ENCODE measurements around the gene EPN1. TPM values are rescaled to one million over a fixed set of nuclear protein-coding genes. Genes with fewer than 3 reads are reported as not detected.
"Not testable (repeated sequence)": the region's sequence is repeated elsewhere in the genome, so short reads cannot be mapped to it uniquely, and the experiment has no call there.

EPN1 gene
- total and polyA plus RNA-seq, 2 of the 13 experiments (the other 11 are each of a cell fraction or from before 2014, with no cell fraction given): 28.9 to 31.7 TPM

DNA sequence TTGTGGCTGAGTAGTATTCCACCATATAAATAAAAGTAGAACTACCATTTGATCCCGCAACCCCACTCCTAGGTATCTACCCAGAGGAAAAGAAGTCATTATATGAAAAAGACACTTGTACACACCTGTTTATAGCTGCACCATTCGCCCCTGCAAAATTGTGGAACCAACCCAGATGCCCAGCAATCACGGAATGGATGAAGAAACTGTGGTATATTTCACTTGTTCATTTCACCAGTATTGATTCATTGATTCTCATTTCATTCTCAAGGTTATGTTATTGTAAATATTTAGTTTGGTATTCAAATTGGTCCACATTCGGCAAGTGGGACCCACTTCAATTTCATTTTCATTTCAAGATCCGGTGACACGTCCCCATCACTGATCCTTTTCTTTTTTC, 75.7 kb downstream of the EPN1 start (continued):
- no peak for TF ChIP-seq SMARCC2 (IDR thresholded peaks at IDR 0.05)
- no peak for TF ChIP-seq GABPA (IDR thresholded peaks at IDR 0.05; ENCODE audit: low read depth, low read length)
- TF ChIP-seq GABPA (CRISPR knock-in tag; IDR thresholded peaks at IDR 0.05; ENCODE audit: low read depth): no peak

DNA sequence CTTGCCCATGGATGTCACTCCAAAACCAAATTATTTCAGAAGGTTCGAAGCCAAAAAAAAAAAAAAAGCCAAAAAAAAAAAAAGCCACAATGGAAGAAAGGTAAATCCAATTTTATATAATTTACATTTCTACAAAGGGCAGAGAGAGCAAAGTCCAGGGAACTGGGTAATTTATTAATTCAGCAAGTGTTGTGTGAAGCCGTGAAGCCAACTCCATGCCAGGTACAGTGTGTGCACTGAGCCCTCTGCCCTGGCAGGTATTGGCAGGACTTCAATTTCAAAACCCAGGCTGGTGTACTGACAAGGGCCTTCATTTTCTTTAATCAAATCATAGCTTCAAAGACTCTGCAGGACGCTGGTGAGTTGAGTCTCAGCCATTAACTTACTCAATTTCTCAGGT, 78.4 kb downstream of the EPN1 start:
- no peaks in the 10 kb centered on the region for H3K36me3 ChIP-seq (replicated peaks in 1 of 2; ENCODE audit: control insufficient read depth in 1 of 2, insufficient read depth in 2 of 2, low read length in 2 of 2)
- DNase-seq (ENCODE audit: low spot score) (no peak), FAIRE-seq (no peak), ATAC-seq (no peak)
- TF ChIP-seq ZFP82 (CRISPR knock-in tag; IDR thresholded peaks at IDR 0.05; ENCODE audit: borderline replicate concordance): no peak
- no peak for TF ChIP-seq AGO2 (optimal IDR thresholded peaks at IDR 0.05; ENCODE audit: low read depth, low read length)
- no peak for TF ChIP-seq ZNF124 (CRISPR knock-in tag; IDR thresholded peaks at IDR 0.05)
- no peak for TF ChIP-seq ZBTB44 (CRISPR knock-in tag; IDR thresholded peaks at IDR 0.05)
- no peak for TF ChIP-seq ZNF777 (CRISPR knock-in tag; IDR thresholded peaks at IDR 0.05)
- TF ChIP-seq ZSCAN21 (CRISPR knock-in tag; IDR thresholded peaks at IDR 0.05; ENCODE audit: borderline replicate concordance): no peak
- no peak for TF ChIP-seq ZNF24 (IDR thresholded peaks at IDR 0.05)
- TF ChIP-seq, protein P1, sequence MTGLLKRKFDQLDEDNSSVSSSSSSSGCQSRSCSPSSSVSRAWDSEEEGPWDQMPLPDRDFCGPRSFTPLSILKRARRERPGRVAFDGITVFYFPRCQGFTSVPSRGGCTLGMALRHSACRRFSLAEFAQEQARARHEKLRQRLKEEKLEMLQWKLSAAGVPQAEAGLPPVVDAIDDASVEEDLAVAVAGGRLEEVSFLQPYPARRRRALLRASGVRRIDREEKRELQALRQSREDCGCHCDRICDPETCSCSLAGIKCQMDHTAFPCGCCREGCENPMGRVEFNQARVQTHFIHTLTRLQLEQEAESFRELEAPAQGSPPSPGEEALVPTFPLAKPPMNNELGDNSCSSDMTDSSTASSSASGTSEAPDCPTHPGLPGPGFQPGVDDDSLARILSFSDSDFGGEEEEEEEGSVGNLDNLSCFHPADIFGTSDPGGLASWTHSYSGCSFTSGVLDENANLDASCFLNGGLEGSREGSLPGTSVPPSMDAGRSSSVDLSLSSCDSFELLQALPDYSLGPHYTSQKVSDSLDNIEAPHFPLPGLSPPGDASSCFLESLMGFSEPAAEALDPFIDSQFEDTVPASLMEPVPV (CRISPR knock-in tag; IDR thresholded peaks at IDR 0.05): no peak
- no peak for TF ChIP-seq CBX5 (CRISPR knock-in tag; IDR thresholded peaks at IDR 0.05; ENCODE audit: borderline replicate concordance)
- TF ChIP-seq ZNF30 (CRISPR knock-in tag; IDR thresholded peaks at IDR 0.05): no peak
- TF ChIP-seq ZNF367 (CRISPR knock-in tag; IDR thresholded peaks at IDR 0.05; ENCODE audit: borderline replicate concordance): no peak
- TF ChIP-seq SOX13 (IDR thresholded peaks at IDR 0.05): no peak
- TF ChIP-seq SOX13 (CRISPR knock-in tag; conservative IDR thresholded peaks at IDR 0.05 in 1 of 2, IDR thresholded peaks at IDR 0.05 in 1 of 2): no peak
- TF ChIP-seq ZNF543 (CRISPR knock-in tag; IDR thresholded peaks at IDR 0.05): no peak
- TF ChIP-seq NFYC (CRISPR knock-in tag; IDR thresholded peaks at IDR 0.05): no peak
- no peaks in the 10 kb centered on the region for H3K4me1 ChIP-seq (ENCODE audit: insufficient read depth, low read length)
- no peak overlapping the region for H3K4me2 ChIP-seq (ENCODE audit: low read depth, low read length)
- no peak overlapping the region for H3K4me3 ChIP-seq (replicated peaks in 1 of 3; ENCODE audit: insufficient read depth in 1 of 3, low read depth in 2 of 3, low read length in 3 of 3)
- no peak overlapping the region for H3K9ac ChIP-seq (ENCODE audit: insufficient read depth, low read depth, low read length)
- peaks cover 0 to 19% of the 10 kb centered on the region in 2 experiments; a peak in 2 of 5 replicates for H3K27me3 ChIP-seq (ENCODE audit: control insufficient read depth in 1 of 2, insufficient read depth in 2 of 2, low read length in 2 of 2)
- no peak overlapping the region for H2AFZ ChIP-seq (ENCODE audit: low read length)
- no peaks in the 10 kb centered on the region for H3K9me3 ChIP-seq (ENCODE audit: low read length)
- BruUV-seq (replicated peaks): no TSS peak
- no peaks in the 10 kb centered on the region for H3K79me2 ChIP-seq (ENCODE audit: insufficient read depth, low read length)
- WGBS (ENCODE audit: low lambda C conversion rate): 20% methylated on average over 3 of the region's 3 CpGs
- in situ Hi-C loops (cut with HindIII; ENCODE audit: extremely low pct_ligation_motif_present, low pct_unique_long_range_greater_than_20kb) (no loop called here), intact Hi-C loops (cut with micrococcal nuclease; ENCODE audit: unreplicated experiment) (no loop called here)
- CTCF ChIA-PET (ENCODE audit: low intra/inter-chr PET ratio, low total read pairs): no interaction called here
- H4K20me1 ChIP-seq (ENCODE audit: insufficient read depth, low read length): no peaks in the 10 kb centered on the region
- POLR2A ChIA-PET: no interaction called here
- no peak overlapping the region for H3K27ac ChIP-seq (ENCODE audit: extremely low read length, insufficient read depth, low read length)

GRCh38 chr19:55756808-55757207, 81.8 kb downstream of the EPN1 start:
- not testable (repeated sequence) for BruUV-seq (replicated peaks)

More at GRCh38 chr19:55756808-55757207, 81.8 kb downstream of the EPN1 start:
- H3K79me2 ChIP-seq (ENCODE audit: insufficient read depth, low read length); DNase-seq (ENCODE audit: low spot score); FAIRE-seq; H3K9me3 ChIP-seq (ENCODE audit: low read length); H2AFZ ChIP-seq (ENCODE audit: low read length); in situ Hi-C loops (cut with HindIII; ENCODE audit: extremely low pct_ligation_motif_present, low pct_unique_long_range_greater_than_20kb); H3K4me2 ChIP-seq (ENCODE audit: low read depth, low read length); H3K4me1 ChIP-seq (ENCODE audit: insufficient read depth, low read length); H4K20me1 ChIP-seq (ENCODE audit: insufficient read depth, low read length); H3K36me3 ChIP-seq (replicated peaks in 1 of 2; ENCODE audit: control insufficient read depth in 1 of 2, insufficient read depth in 2 of 2, low read length in 2 of 2); POLR2A ChIA-PET; H3K27ac ChIP-seq (ENCODE audit: extremely low read length, insufficient read depth, low read length); ATAC-seq; CTCF ChIA-PET (ENCODE audit: low intra/inter-chr PET ratio, low total read pairs); H3K4me3 ChIP-seq (replicated peaks in 1 of 3; ENCODE audit: insufficient read depth in 1 of 3, low read depth in 2 of 3, low read length in 3 of 3); H3K9ac ChIP-seq (ENCODE audit: insufficient read depth, low read depth, low read length); intact Hi-C loops (cut with micrococcal nuclease; ENCODE audit: unreplicated experiment): not testable (repeated sequence)
- 34% methylated on average over 4 of the region's 4 CpGs for WGBS (ENCODE audit: low lambda C conversion rate)
- peaks cover 0 to 22% of the 10 kb centered on the region in 2 experiments; a peak in 3 of 5 replicates for H3K27me3 ChIP-seq (ENCODE audit: control insufficient read depth in 1 of 2, insufficient read depth in 2 of 2, low read length in 2 of 2)
